ENCODE results near the gene MYCBP.

- TF ChIP-seq TCF4 (CRISPR knock-in tag; IDR thresholded peaks at IDR 0.05; ENCODE audit: borderline replicate concordance) (no peak), ISL1 (CRISPR knock-in tag; IDR thresholded peaks at IDR 0.05) (no peak), POU6F1 (CRISPR knock-in tag; IDR thresholded peaks at IDR 0.05; ENCODE audit: borderline replicate concordance, low read depth) (no peak), CREB5 (CRISPR knock-in tag; IDR thresholded peaks at IDR 0.05; ENCODE audit: low read depth) (no peak), PATZ1 (CRISPR knock-in tag; IDR thresholded peaks at IDR 0.05; ENCODE audit: borderline replicate concordance) (no peak), ZC3H10 (CRISPR knock-in tag; IDR thresholded peaks at IDR 0.05) (no peak), ZNF70 (CRISPR knock-in tag; IDR thresholded peaks at IDR 0.05) (no peak), ZFP3 (CRISPR knock-in tag; IDR thresholded peaks at IDR 0.05) (no peak), GLIS3 (CRISPR knock-in tag; IDR thresholded peaks at IDR 0.05) (no peak), PPARA (CRISPR knock-in tag; IDR thresholded peaks at IDR 0.05; ENCODE audit: borderline replicate concordance) (no peak), ZFP30 (CRISPR knock-in tag; IDR thresholded peaks at IDR 0.05) (no peak), RARB (CRISPR knock-in tag; IDR thresholded peaks at IDR 0.05) (no peak), TSHZ2 (CRISPR knock-in tag; IDR thresholded peaks at IDR 0.05) (no peak)
Observed at GRCh38 chr1:38858833-38859560, 14.2 kb downstream of the MYCBP start.
